SH-SY5Y (cell line): Measurements from ENCODE around the gene SDK1.

Experiments
- GATA2 ChIP-seq: IDR thresholded peaks from 2 replicates; pipeline ENCODE4 v1.6.1; 2011; ENCODE audit warnings: mild to moderate bottlenecking, low read depth, low read length
- GATA3 ChIP-seq: IDR thresholded peaks from 2 replicates; pipeline ENCODE4 v1.6.1; 2011; ENCODE audit warnings: low read depth, mild to moderate bottlenecking, low read length, moderate library complexity

SDK1 gene

DNA sequence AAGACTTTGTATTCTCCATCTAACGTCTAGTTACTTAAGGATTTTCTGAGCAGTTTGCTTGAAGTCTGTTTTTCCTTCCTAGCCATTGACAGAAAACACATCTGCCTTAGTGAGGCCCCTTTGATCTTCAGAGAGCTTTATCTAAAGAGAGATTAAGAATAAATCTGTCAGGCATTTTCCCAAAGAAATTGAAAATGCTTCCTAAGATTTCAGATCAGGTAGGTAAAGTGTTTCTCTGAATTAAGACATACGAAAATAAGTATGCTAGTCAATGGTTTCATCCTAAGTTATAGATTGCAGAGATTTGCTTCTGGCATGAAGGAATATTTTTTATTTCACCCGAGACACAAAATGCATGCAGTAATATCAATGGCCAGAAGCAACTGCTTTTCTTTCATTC is 168.6 kb downstream of the SDK1 start:
- TF ChIP-seq GATA3 (no peak), GATA2 (no peak)

GRCh38 chr7:3480197-3480596 is 179.1 kb downstream of the SDK1 start:
- TF ChIP-seq GATA2 (no peak), GATA3 (no peak)

DNA sequence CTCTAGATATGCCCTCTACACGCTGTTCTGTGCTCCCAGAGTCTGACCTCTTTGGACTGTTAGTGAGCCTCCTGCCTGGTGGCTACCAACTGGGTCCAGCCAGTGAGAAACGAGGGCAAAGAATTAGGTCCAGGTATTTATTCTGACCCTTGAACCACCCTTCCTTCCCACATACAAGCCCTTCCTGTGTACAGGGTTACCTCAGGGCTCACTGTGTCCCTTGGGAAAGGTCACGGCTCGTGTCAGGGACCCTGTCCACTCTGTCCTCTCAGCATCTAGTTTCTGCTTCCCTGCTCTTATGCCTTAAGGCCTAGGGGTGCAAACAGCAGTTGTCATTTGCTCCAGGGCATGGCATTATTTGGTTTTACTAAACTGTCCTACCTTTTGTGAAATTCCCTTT is 180.4 kb downstream of the SDK1 start:
- TF ChIP-seq GATA3 (no peak), GATA2 (no peak)

GRCh38 chr7:3482147-3482921 is 181.3 kb downstream of the SDK1 start:
- TF ChIP-seq GATA2 (no peak), GATA3 (no peak)

- TF ChIP-seq GATA2 (no peak), GATA3 (no peak)
These were observed 185.8 kb downstream of the SDK1 start for GRCh38 chr7:3486841-3487240.

- TF ChIP-seq GATA3 (no peak), GATA2 (no peak)
These were observed 187.8 kb downstream of the SDK1 start for GRCh38 chr7:3488829-3489228.

GRCh38 chr7:3493499-3493898 is 192.4 kb downstream of the SDK1 start:
- TF ChIP-seq GATA3 (no peak), GATA2 (no peak)

- no peak for TF ChIP-seq GATA2
- TF ChIP-seq GATA3: no peak
These were observed 193.9 kb downstream of the SDK1 start for GRCh38 chr7:3494947-3495346.

- TF ChIP-seq GATA2 (no peak), GATA3 (no peak)
These were observed 194.5 kb downstream of the SDK1 start for GRCh38 chr7:3495530-3495929.

DNA sequence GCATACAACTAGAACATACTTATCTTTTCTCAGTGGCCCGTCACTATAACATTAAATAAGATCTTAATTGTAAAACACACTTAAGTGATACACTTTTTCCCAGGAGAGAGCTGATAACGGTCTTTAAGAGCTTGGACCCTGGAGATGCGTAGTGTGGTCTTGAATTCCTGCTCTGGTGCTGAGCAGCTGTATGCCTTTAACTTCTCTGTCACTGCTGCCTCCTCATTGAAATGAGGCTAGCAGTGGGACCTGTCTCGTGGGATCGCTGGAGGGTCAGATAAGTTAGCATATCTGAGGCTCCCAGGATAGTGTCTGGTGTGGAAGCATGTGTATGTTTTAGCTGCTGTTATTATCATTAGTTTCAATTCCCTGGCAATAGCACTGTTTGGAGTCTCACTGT is 194.9 kb downstream of the SDK1 start:
- TF ChIP-seq GATA3 (no peak), GATA2 (no peak)

DNA sequence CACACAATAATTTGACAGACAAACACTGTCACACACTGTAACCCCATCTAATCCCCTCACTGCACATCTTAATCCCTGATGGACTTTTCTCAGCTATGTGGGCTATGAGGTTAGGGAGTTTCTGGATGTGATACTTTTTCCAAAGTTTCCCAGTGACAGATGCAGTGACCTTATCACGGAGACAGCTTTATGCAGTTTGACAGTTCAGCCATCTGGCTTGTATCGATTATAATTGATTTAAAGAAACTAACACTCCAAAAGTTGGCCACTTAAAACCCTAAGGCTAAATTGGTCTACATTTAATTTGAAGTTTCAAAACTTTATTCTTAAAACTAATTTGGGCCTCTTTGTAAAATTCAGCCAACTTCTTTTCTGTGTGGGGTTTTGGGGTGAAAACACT is 196.7 kb downstream of the SDK1 start:
- TF ChIP-seq GATA2 (no peak), GATA3 (no peak)

DNA sequence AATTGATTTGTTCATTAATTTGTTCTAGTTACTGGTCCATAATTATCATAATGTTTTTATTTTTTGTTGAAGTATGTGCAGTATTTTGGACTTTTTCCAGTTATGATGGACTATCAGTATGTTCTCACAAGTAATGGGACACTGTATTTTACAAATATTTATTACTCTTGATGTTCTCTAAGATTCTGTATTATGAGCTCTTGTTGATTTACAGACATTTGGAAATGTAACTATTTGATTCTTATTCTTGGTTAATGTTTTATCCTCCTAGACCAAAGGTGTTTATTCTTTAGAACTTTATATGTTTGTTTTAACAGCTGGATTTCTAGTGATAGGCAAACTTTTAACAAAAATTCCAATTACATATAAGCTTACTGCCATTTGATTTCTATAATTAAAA is 200.6 kb downstream of the SDK1 start:
- no peak for TF ChIP-seq GATA3
- no peak for TF ChIP-seq GATA2

DNA sequence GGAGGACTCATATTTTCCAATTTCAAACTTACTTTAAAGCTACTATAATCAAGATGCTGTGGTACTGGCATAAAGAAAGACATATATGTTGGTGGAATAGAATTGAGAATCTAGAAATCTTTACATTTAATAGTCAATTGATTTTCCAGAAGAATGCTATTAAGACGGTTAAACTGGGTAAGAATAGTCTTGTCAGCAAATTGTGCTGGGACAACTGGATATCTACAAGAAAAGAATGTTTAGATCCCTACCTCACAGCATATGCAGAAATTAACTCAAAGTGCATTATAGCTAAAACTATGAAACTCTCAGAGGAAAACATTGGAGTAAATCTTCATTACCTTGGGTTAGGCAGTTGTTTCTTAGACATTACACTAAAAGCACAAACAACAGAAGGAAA is 203.3 kb downstream of the SDK1 start:
- no peak for TF ChIP-seq GATA2
- no peak for TF ChIP-seq GATA3

- TF ChIP-seq GATA3: no peak
- no peak for TF ChIP-seq GATA2
These were observed 209.3 kb downstream of the SDK1 start for GRCh38 chr7:3510101-3511020.

DNA sequence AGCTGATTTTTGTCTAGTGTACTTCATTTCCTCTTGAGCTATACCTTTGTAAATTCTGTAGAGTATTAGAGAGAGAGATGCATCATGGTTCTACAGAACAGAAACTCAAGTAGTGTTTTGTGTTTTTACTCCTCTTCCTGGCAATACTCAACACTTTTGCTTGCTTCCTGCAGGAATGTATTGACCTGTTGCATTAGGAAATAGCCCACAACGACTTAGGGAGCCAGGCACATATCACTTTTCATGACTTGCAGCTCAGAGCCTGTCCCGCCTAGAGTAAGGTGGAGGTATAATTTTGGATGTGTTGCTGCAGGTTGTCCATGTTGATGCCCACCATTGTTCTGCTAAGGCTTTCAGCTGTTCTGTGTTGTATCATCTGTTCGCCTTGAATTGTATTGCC is 216.3 kb downstream of the SDK1 start:
- TF ChIP-seq GATA2 (no peak), GATA3 (no peak)
